Mesenchymal stem cell (in vitro differentiated cells and primary cell): ENCODE results near the gene ENO4.

Experiments used
- DNase-seq: peaks from one replicate; pipeline ENCODE4 v3.0.0-alpha.2; 2013
- H2AFZ ChIP-seq: one replicate; pipeline ENCODE4 v1.6.1; 2013; ENCODE audit warnings: low read depth, mild to moderate bottlenecking, control low read depth, inconsistent platforms, low read length, moderate library complexity
- H2AK5ac ChIP-seq: 2 replicates; pipeline ENCODE4 v1.6.1; 2013; ENCODE audit warnings: low read length, moderate library complexity, mild to moderate bottlenecking, inconsistent platforms; ENCODE audit not compliant: severe bottlenecking
- H2BK120ac ChIP-seq: one replicate; pipeline ENCODE4 v1.6.1; 2013; ENCODE audit warnings: low read depth, mild to moderate bottlenecking, inconsistent platforms, low read length, moderate library complexity
- H2BK12ac ChIP-seq, 2 experiments: one replicate each; pipeline ENCODE4 v1.6.1; 2013; ENCODE audit warnings: inconsistent platforms in 2 of 2, low read length in 2 of 2, mild to moderate bottlenecking in 2 of 2, moderate library complexity in 2 of 2, control low read depth in 1 of 2
- H2BK15ac ChIP-seq: one replicate; pipeline ENCODE4 v1.6.1; 2013; ENCODE audit warnings: mild to moderate bottlenecking, low read depth, inconsistent platforms; ENCODE audit not compliant: poor library complexity, severe bottlenecking
- H2BK5ac ChIP-seq: 2 replicates; pipeline ENCODE4 v1.6.1; 2013; ENCODE audit warnings: low read depth, mild to moderate bottlenecking, low read length, control low read depth, inconsistent platforms; ENCODE audit not compliant: poor library complexity, severe bottlenecking
- H3K14ac ChIP-seq, 2 experiments: one replicate each; pipeline ENCODE4 v1.6.1; 2013; ENCODE audit warnings: inconsistent platforms in 2 of 2, low read length in 2 of 2, control low read depth in 1 of 2, mild to moderate bottlenecking in 1 of 2, moderate library complexity in 1 of 2
- H3K18ac ChIP-seq, 2 experiments: one replicate each; pipeline ENCODE4 v1.6.1; 2013; ENCODE audit warnings: inconsistent platforms in 2 of 2, low read length in 2 of 2, control low read depth in 1 of 2, low read depth in 1 of 2, mild to moderate bottlenecking in 1 of 2
- H3K23ac ChIP-seq, 2 experiments: one replicate each; pipeline ENCODE4 v1.6.1; 2013; ENCODE audit warnings: inconsistent platforms in 2 of 2, low read length in 2 of 2, mild to moderate bottlenecking in 2 of 2, moderate library complexity in 2 of 2, control low read depth in 1 of 2
- H3K27ac ChIP-seq: 2 replicates; pipeline ENCODE4 v1.5.1; 2013; ENCODE audit warnings: mild to moderate bottlenecking, moderate library complexity, low read length, control low read depth, inconsistent platforms; ENCODE audit not compliant: poor library complexity, severe bottlenecking
- H3K27me3 ChIP-seq, 2 experiments: 2 replicates each; pipeline versions ENCODE4 v1.6.1 to v1.7.0; 2013; ENCODE audit warnings: low read length in 2 of 2, mild to moderate bottlenecking in 2 of 2, moderate library complexity in 2 of 2, control low read depth in 1 of 2, inconsistent platforms in 1 of 2; ENCODE audit not compliant: control insufficient read depth in 1 of 2, insufficient read depth in 1 of 2
- H3K36me3 ChIP-seq, 2 experiments: 2 replicates each; pipeline versions ENCODE4 v1.6.1 to v1.7.0; 2013; ENCODE audit warnings: low read length in 2 of 2, control low read depth in 1 of 2, inconsistent platforms in 1 of 2, low read depth in 1 of 2, mild to moderate bottlenecking in 1 of 2; ENCODE audit not compliant: insufficient read depth in 2 of 2, control insufficient read depth in 1 of 2
- H3K4ac ChIP-seq, 2 experiments: one replicate each; pipeline ENCODE4 v1.6.1; 2013; ENCODE audit warnings: inconsistent platforms in 2 of 2, low read length in 2 of 2, mild to moderate bottlenecking in 2 of 2, moderate library complexity in 2 of 2, control low read depth in 1 of 2, low read depth in 1 of 2
- H3K4me1 ChIP-seq: 2 replicates; pipeline ENCODE4 v1.6.1; 2013; ENCODE audit warnings: low read depth, low read length, control low read depth; ENCODE audit not compliant: control insufficient read depth, insufficient read depth
- H3K4me2 ChIP-seq: 2 replicates; pipeline ENCODE4 v1.6.1; 2013; ENCODE audit warnings: low read length, mild to moderate bottlenecking, inconsistent platforms; ENCODE audit not compliant: poor library complexity, severe bottlenecking
- H3K4me3 ChIP-seq, 2 experiments: 2 replicates each; pipeline versions ENCODE4 v1.5.1 to v1.7.0; 2013; ENCODE audit warnings: low read length in 2 of 2, mild to moderate bottlenecking in 2 of 2, control low read depth in 1 of 2, low read depth in 1 of 2; ENCODE audit not compliant: insufficient read depth in 1 of 2
- H3K79me1 ChIP-seq: replicated peaks from 2 replicates; pipeline ENCODE4 v1.6.1; 2013; ENCODE audit warnings: mild to moderate bottlenecking, control low read depth, low read length, inconsistent platforms; ENCODE audit not compliant: poor library complexity, severe bottlenecking
- H3K9ac ChIP-seq: 2 replicates; pipeline ENCODE4 v1.7.0; 2013; ENCODE audit warnings: mild to moderate bottlenecking, low read length, moderate library complexity
- H3K9me3 ChIP-seq: 2 replicates; pipeline ENCODE4 v1.7.0; 2013; ENCODE audit warnings: mild to moderate bottlenecking, low read length; ENCODE audit not compliant: control insufficient read depth
- H4K8ac ChIP-seq: one replicate; pipeline ENCODE4 v1.6.1; 2013; ENCODE audit warnings: inconsistent platforms, mild to moderate bottlenecking, low read length, moderate library complexity
- H4K91ac ChIP-seq: one replicate; pipeline ENCODE4 v1.6.1; 2013; ENCODE audit warnings: mild to moderate bottlenecking, low read length, inconsistent platforms
- WGBS: methylation state at CpG from one replicate; pipeline ENCODE4 v1.1.7; 2013; ENCODE audit warnings: mixed read lengths; 5-methylcytosine and 5-hydroxymethylcytosine counted together

Gene ENO4

DNA sequence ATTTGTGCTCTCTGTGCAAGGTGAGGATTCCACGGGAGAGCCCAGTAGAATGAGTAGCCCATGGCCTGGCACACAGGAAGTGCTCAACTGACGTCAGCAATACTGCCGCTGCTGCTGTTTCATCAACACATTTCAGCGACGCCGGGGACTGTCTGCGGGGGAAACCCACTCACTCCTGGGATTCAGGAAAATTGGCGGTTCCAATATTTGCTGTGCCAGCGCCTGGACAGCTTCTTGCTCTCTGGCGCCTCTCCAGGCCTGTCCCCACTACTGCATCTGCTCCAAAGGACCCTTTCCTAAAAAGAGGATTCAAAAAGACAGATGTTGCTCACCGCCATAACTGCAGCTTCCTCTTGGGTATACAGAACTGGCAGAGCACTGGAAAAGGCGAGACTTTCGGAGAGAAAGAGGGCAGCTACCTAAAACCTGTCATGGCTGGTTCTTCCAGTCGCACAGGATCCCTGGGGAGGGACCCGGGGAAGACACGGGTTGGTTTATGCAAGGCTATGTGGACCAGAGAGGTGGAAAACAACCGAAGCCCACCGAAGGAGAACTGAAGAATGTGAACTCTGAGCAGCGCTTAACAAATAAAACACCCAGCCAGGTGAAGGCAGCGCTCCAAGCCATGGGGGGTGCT is 39.7 kb upstream of the ENO4 start:
- Histone ChIP-seq H3K4me1 (no peaks in the 10 kb centered on the region), H3K4me2 (no peak overlapping the region), H3K36me3 (no peaks in the 10 kb centered on the region), H3K4ac (no peak overlapping the region), H4K8ac (no peak overlapping the region), H3K23ac (no peak overlapping the region), H2BK15ac (no peak overlapping the region), H3K14ac (no peak overlapping the region), H2AFZ (no peak overlapping the region), H2BK12ac (no peak overlapping the region), H3K79me1 (no peaks in the 10 kb centered on the region), H4K91ac (no peak overlapping the region), H3K4me3 (no peak overlapping the region), H3K27me3 (peaks cover 31 to 70% of the 10 kb centered on the region in 2 experiments), H3K18ac (no peak overlapping the region), H2BK120ac (no peak overlapping the region), H2AK5ac (no peak overlapping the region), H3K27ac (no peak overlapping the region), H2BK5ac (no peak overlapping the region), H3K9me3 (peaks cover 2% of the 10 kb centered on the region), H3K9ac (no peak overlapping the region)
- 74% methylated on average over 20 of the region's 20 CpGs for WGBS
- no peak for DNase-seq

DNA sequence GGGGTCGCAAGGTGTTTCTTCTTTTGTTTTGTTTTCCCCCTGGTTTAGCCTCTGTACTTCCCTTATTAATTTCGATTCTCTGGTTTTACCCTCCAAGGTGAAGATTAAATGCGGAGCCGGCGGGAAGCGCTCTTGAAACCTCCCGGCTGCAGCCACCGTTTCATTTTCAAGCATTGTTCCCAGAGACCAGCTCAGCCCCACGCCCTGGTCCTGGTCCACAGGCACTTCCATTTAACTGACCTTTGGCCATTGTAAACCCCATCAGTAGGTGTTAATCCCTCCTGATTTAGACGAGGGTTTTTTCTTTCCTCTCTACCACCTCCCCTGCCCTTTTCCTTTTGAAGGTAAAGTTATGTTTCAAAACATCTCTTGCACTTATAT is 39.2 kb upstream of the ENO4 start:
- H3K4me2 ChIP-seq: no peak overlapping the region

DNA sequence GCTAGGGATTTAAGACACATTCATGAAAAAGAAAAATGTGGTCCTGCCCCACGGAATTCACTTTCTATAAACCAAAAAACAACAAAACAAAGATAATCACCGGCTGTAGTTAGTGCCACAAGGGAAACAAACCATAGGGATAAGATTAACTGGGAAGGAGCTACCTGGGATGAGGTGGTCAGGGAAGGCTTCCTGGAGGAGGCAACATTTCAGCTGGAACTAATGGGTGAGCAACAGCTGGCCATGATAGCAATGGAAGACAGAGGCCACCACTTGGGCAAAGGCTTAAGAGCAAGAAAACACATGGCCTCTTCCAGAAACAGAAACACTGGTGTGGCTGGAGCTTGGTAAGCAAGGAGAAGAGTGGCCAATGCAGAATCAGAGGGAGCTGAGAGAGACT is 38.4 kb upstream of the ENO4 start:
- H2AFZ ChIP-seq: no peak overlapping the region
- H4K91ac ChIP-seq: no peak overlapping the region
- no peak overlapping the region for H2BK120ac ChIP-seq
- DNase-seq: no peak
- no peaks in the 10 kb centered on the region for H3K36me3 ChIP-seq
- H3K14ac ChIP-seq: no peak overlapping the region
- no peak overlapping the region for H3K18ac ChIP-seq
- no peak overlapping the region for H2AK5ac ChIP-seq
- no peak overlapping the region for H3K23ac ChIP-seq
- no peak overlapping the region for H2BK12ac ChIP-seq
- no peak overlapping the region for H3K9ac ChIP-seq
- H3K4me2 ChIP-seq: no peak overlapping the region
- peaks cover 2% of the 10 kb centered on the region for H3K9me3 ChIP-seq
- H3K27ac ChIP-seq: no peak overlapping the region
- H3K4me1 ChIP-seq: peaks cover 1% of the 10 kb centered on the region
- WGBS: 100% methylated on average over 1 of the region's 2 CpGs
- peaks cover 32 to 70% of the 10 kb centered on the region in 2 experiments for H3K27me3 ChIP-seq
- H4K8ac ChIP-seq: no peak overlapping the region
- H3K4ac ChIP-seq: no peak overlapping the region
- no peak overlapping the region for H2BK5ac ChIP-seq
- H3K79me1 ChIP-seq: no peaks in the 10 kb centered on the region
- H3K4me3 ChIP-seq: no peak overlapping the region
- no peak overlapping the region for H2BK15ac ChIP-seq

More for the DNA sequence above, 39.2 kb upstream of the ENO4 start:
- Histone ChIP-seq H3K4me1 (no peaks in the 10 kb centered on the region), H2BK120ac (no peak overlapping the region), H3K23ac (no peak overlapping the region), H3K27ac (no peak overlapping the region), H3K27me3 (peaks cover 32 to 69% of the 10 kb centered on the region in 2 experiments), H3K9me3 (peaks cover 2% of the 10 kb centered on the region), H3K4ac (no peak overlapping the region), H2AFZ (no peak overlapping the region), H2BK15ac (no peak overlapping the region), H3K14ac (no peak overlapping the region), H4K8ac (no peak overlapping the region), H3K36me3 (no peaks in the 10 kb centered on the region), H2BK12ac (no peak overlapping the region), H2BK5ac (no peak overlapping the region), H3K79me1 (no peaks in the 10 kb centered on the region), H2AK5ac (no peak overlapping the region), H3K4me3 (no peak overlapping the region), H3K18ac (no peak overlapping the region), H3K9ac (no peak overlapping the region), H4K91ac (no peak overlapping the region)
- no peak for DNase-seq
- 90% methylated on average over 10 of the region's 10 CpGs for WGBS

DNA sequence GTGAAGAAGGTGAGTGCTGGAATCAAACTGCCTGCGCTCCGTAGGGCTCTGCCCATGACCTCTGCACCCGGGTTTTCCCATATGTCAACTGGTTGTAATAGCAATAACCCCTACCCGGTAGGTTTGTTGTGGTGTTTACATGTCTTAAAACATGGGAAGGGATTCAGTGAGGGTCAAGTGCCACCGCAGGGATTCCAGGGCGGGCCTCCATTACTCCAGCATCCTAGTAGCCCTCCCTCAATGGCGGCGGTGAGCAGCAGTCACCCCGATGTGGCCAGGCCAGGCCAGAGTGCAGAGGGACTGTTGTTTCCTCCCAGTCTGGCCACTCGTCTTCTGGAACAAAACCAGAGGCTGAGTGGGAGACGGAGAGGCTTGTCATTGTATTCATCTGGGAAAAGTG is 37.6 kb upstream of the ENO4 start:
- H3K79me1 ChIP-seq: no peaks in the 10 kb centered on the region
- no peak overlapping the region for H4K91ac ChIP-seq
- H3K4me1 ChIP-seq: peaks cover 3% of the 10 kb centered on the region
- no peak overlapping the region for H3K9ac ChIP-seq
- no peak overlapping the region for H3K4me2 ChIP-seq
- peaks cover 32 to 68% of the 10 kb centered on the region in 2 experiments for H3K27me3 ChIP-seq
- H2AFZ ChIP-seq: no peak overlapping the region
- no peak for DNase-seq
- H3K27ac ChIP-seq: no peak overlapping the region
- no peak overlapping the region for H2AK5ac ChIP-seq
- H3K4ac ChIP-seq: no peak overlapping the region
- no peak overlapping the region for H2BK5ac ChIP-seq
- H4K8ac ChIP-seq: no peak overlapping the region
- H3K23ac ChIP-seq: no peak overlapping the region
- no peak overlapping the region for H2BK15ac ChIP-seq
- WGBS: 90% methylated on average over 11 of the region's 11 CpGs
- no peaks in the 10 kb centered on the region for H3K36me3 ChIP-seq
- no peak overlapping the region for H3K14ac ChIP-seq
- no peak overlapping the region for H3K4me3 ChIP-seq
- no peak overlapping the region for H2BK12ac ChIP-seq
- H3K9me3 ChIP-seq: peaks cover 2% of the 10 kb centered on the region
- H3K18ac ChIP-seq: no peak overlapping the region
- no peak overlapping the region for H2BK120ac ChIP-seq
